Stimulated activated CD4-positive, alpha-beta T cell treated with anti-CD3 and anti-CD28 coated beads, Interleukin-2, amount 100 ng/mL, for 48 hours (primary cell): ENCODE data around the gene CHN2.
A peak's percentile ranks its signal among the peaks of the same experiment; 100 is the strongest.

Experiments used
- DNase-seq, 2 donors: peaks; one replicate each; pipeline ENCODE4 v3.0.0-alpha.2; 2020

The CHN2 gene

GRCh38 chr7:29287366-29287765 is 92.8 kb downstream of the CHN2 start:
- DNase-seq, result no peak

GRCh38 chr7:29288181-29289091 is 93.9 kb downstream of the CHN2 start:
- no peak for DNase-seq

GRCh38 chr7:29289156-29290021 is 94.8 kb downstream of the CHN2 start:
- no peak for DNase-seq

GRCh38 chr7:29290829-29291228 is 96.3 kb downstream of the CHN2 start:
- no peak for DNase-seq

GRCh38 chr7:29291723-29292618 is 97.4 kb downstream of the CHN2 start:
- no peak for DNase-seq

GRCh38 chr7:29292886-29293658 is 98.5 kb downstream of the CHN2 start:
- DNase-seq, result no peak

- no peak for DNase-seq
Measured at GRCh38 chr7:29296421-29296820, 101.8 kb downstream of the CHN2 start.

- peak; percentile 4 to 18 for DNase-seq
Measured at GRCh38 chr7:29297194-29297890, 102.8 kb downstream of the CHN2 start.

GRCh38 chr7:29299086-29299485 is 104.5 kb downstream of the CHN2 start:
- DNase-seq, result no peak

- no peak for DNase-seq
Measured at GRCh38 chr7:29300026-29300480, 105.5 kb downstream of the CHN2 start.

GRCh38 chr7:29300649-29301048 is 106.1 kb downstream of the CHN2 start:
- no peak for DNase-seq

- no peak for DNase-seq
Measured at GRCh38 chr7:29302666-29303395, 108.3 kb downstream of the CHN2 start.

- no peak for DNase-seq
Measured at GRCh38 chr7:29304756-29305155, 110.2 kb downstream of the CHN2 start.

- DNase-seq, result no peak
Measured at GRCh38 chr7:29306319-29306991, 111.9 kb downstream of the CHN2 start.

GRCh38 chr7:29308424-29308823 is 113.8 kb downstream of the CHN2 start:
- no peak for DNase-seq

- DNase-seq, result no peak
Measured at GRCh38 chr7:29309041-29309854, 114.7 kb downstream of the CHN2 start.

- DNase-seq, result no peak
Measured at GRCh38 chr7:29310625-29311024, 116.0 kb downstream of the CHN2 start.

- no peak for DNase-seq
Measured at GRCh38 chr7:29311314-29311713, 116.7 kb downstream of the CHN2 start.

- no peak for DNase-seq
Measured at GRCh38 chr7:29314148-29314547, 119.6 kb downstream of the CHN2 start.
